ENCODE measurements around the gene SLC4A5. TPM values are rescaled to one million over a fixed set of nuclear protein-coding genes. Genes with fewer than 3 reads are reported as not detected.
"Not testable (repeated sequence)": the region's sequence is repeated elsewhere in the genome, so short reads cannot be mapped to it uniquely, and the experiment has no call there.

The SLC4A5 gene
- total RNA-seq, 1 donor = under 0.01 TPM

GRCh38 chr2:74233648-74234047, 109.6 kb downstream of the SLC4A5 start:
- no peak for DNase-seq (ENCODE audit: low read depth)
- TF ChIP-seq CTCF (IDR thresholded peaks at IDR 0.05; ENCODE audit: insufficient read depth, low read depth, low read length) = no peak
- H3K4me3 ChIP-seq (ENCODE audit: low read depth, low read length) = no peak overlapping the region

DNA sequence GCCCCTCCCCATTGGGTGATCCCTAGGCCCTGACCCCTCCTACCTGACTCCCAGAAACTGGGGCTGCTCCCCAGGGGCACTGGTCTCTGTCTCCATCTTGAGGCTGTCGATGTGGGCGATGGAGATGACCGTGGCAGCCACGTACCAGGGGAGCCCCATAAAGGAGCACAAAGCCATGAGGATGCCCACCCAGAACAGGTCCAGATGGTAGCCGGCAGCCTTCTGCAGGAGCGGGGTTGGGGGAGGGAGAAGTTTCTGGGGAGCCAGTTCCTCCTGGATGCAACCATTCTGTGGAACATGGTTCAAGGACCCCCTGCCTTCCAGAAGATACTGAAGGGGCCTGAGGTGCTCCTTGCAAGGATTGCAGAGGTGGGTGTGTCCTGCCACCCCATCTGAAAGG, 110.8 kb downstream of the SLC4A5 start:
- TF ChIP-seq CTCF (IDR thresholded peaks at IDR 0.05; ENCODE audit: insufficient read depth, low read depth, low read length) = no peak
- H3K4me3 ChIP-seq (ENCODE audit: low read depth, low read length) = no peak overlapping the region
- DNase-seq (ENCODE audit: low read depth) = no peak

DNA sequence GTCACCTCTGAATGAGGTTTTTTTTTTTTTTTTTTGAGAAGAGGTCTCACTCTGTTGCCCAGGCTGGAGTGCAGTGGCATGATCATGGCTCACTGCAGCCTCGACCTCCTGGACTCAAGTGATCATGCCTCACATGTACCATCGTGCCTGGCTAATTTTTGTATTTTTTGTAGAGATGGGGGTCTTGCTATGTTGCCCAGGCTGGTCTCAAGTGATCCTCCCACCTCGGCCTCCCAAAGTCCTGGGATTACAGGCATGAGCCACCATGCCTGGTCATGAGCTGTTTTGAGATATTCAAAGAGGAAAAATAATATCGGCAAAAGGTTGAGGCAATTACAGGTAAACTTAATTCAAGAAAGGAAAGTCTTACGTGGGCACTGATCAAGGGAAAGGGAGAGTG, 113.4 kb downstream of the SLC4A5 start:
- DNase-seq (ENCODE audit: low read depth); H3K4me3 ChIP-seq (ENCODE audit: low read depth, low read length): not testable (repeated sequence)

- DNase-seq (ENCODE audit: low read depth) = no peak
- no peak for TF ChIP-seq CTCF (IDR thresholded peaks at IDR 0.05; ENCODE audit: insufficient read depth, low read depth, low read length)
- H3K4me3 ChIP-seq (ENCODE audit: low read depth, low read length) = no peak overlapping the region
Measured at GRCh38 chr2:74228772-74229171, 114.4 kb downstream of the SLC4A5 start.

GRCh38 chr2:74227646-74228045, 115.6 kb downstream of the SLC4A5 start:
- TF ChIP-seq CTCF (IDR thresholded peaks at IDR 0.05; ENCODE audit: insufficient read depth, low read depth, low read length) = no peak
- H3K4me3 ChIP-seq (ENCODE audit: low read depth, low read length) = no peak overlapping the region
- DNase-seq (ENCODE audit: low read depth) = no peak

GRCh38 chr2:74226648-74227213, 116.5 kb downstream of the SLC4A5 start:
- H3K4me3 ChIP-seq (ENCODE audit: low read depth, low read length) = no peak overlapping the region
- TF ChIP-seq CTCF (IDR thresholded peaks at IDR 0.05; ENCODE audit: insufficient read depth, low read depth, low read length) = no peak
- no peak for DNase-seq (ENCODE audit: low read depth)

DNA sequence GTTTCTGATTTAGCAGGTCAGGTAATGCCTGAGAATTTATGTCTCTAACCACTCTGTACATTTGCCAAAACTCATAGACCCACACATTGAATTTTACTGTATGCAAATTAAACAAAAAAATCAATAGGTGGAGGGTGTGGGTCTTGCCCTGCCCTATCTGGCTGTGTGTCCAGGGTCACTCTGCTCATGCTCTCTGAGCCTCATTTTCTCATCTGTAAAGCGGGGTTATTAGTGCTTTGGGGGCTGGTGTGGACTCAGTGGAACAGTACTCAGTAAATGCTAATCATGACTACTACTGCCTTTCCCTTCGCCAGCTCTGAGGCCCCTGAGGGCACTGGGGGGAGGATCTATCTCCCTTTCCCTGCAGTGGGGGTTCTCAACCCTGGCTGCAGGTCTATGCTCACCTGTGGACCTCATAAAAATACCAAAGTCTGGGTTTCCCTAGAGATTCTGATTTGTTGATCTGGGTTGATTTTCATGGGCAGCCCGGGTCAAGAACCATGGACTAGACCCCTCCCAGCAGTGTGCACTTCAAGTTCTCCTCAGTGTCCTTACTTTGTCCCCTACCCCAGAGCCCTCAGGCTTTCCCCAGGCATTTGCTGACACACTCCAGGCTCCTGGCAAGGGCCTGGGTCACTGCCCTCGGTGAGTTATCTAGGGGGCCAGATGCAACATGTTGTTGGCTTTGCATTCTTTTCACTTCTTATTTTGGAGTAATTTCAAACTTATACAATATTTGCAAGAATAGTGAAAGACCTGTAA, 117.3 kb downstream of the SLC4A5 start:
- H3K4me3 ChIP-seq (ENCODE audit: low read depth, low read length) = no peak overlapping the region

More for the DNA sequence above, 117.3 kb downstream of the SLC4A5 start:
- DNase-seq (ENCODE audit: low read depth) = no peak
- TF ChIP-seq CTCF (IDR thresholded peaks at IDR 0.05; ENCODE audit: insufficient read depth, low read depth, low read length) = no peak
